Urothelium cell line (cell line): ENCODE measurements around the gene MPPED2.

Experiments
- DNase-seq: peaks from one replicate; pipeline ENCODE4 v3.0.0; 2011; ENCODE audit warnings: low spot score, mixed read lengths
- FAIRE-seq: peaks from 2 replicates; lab custom pipeline; 2011; peaks lifted over from hg19 to GRCh38; lab: Jason Lieb, UNC

The MPPED2 gene

DNA sequence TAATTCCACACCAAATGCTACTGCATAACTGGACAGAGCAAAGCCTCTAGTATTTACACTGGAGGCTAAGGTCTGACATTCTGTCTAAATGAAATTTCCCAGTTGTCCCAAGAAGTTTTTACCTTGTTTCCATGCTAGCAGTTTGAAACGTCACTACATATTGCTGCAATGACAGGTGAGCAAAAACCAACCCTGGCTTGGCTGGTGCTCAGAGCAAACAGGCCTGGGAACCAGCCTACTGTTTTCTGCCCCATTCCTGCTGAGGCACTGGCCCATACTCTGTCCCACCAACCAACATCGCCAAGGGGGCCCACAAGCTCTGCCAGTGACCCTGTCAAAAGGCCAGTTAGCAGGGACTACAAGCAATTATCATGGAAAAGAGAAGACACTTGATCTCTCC lies 131.1 kb downstream of the MPPED2 start:
- DNase-seq (no peak), FAIRE-seq (no peak)

DNA sequence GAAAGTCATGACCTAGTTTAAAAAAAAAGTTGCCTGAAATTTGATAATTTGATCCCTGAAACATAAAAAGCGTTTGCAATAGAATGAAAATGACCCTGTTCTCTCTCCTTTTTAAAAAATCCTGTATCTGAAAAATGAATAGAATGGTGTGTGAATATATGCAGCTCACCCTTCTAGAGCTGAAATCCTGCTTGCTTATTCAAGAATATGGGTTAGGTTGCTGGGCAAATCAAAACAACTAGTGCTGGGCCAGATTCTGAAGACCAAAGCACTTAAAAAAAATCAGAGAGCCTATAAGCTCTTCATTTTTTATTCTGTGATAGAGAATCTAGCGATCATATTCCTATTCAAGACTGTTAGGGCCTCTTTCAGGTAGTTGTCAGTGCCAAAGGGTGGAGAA lies 131.6 kb downstream of the MPPED2 start:
- FAIRE-seq (no peak), DNase-seq (no peak)

DNA sequence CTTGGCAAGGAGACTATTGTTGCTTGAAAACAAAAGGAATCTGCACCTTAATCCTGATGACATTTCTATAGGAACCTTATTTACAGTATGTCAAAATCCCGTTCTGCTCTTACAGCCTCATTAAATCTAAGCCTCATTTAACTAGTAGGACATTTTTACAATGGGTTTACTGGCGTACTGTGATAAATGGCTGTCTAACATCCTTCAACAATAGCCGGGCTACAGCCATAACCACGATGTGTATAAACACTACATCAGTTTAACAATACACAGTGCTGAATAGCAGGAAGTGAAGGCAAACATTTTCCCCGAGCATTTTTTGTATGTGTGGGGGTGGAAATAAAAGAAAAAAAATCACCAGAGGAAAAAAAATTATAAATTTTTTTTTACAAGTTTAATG lies 132.0 kb downstream of the MPPED2 start:
- FAIRE-seq, result no peak
- DNase-seq, result no peak

DNA sequence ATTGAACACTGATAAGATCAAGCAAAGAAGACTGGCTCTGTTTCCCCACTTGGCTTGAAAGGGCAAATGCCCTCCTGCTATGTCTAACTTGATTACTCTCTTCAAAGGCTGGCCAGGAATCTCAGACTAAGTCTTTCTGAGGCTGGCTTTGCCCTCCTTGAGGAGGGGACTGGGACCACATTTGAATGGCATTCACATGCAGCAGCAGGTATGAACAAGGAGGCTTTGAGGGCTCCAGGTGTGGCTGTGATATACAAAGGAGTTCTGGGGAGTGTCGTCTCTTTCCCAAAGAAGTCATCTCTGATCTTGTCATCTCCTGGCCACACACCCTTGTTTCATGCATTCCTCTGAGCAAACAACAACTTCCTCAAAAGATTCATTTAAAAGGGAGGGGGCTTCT lies 132.4 kb downstream of the MPPED2 start:
- FAIRE-seq, result no peak

DNA sequence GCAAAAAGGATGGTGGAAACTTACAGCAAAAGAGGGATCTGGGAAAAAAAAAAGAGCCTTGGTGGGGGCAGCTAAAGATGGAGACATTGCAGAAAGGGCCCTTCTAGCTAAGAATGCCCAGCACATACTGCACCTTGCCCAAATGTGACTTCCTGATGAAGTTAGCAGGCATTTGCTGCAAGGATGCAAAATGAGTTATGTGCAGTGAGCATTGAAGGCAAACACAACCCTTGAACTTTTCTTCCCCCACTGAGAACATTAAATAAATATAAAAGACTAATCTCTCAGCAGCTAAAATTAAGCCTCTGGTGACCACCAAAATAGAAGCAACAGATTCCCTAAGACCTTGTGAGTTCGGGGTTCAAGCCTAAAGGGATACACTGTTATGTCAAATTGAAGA lies 133.3 kb downstream of the MPPED2 start:
- DNase-seq, result no peak
- no peak for FAIRE-seq

More for the DNA sequence above, 132.4 kb downstream of the MPPED2 start:
- DNase-seq, result no peak

DNA sequence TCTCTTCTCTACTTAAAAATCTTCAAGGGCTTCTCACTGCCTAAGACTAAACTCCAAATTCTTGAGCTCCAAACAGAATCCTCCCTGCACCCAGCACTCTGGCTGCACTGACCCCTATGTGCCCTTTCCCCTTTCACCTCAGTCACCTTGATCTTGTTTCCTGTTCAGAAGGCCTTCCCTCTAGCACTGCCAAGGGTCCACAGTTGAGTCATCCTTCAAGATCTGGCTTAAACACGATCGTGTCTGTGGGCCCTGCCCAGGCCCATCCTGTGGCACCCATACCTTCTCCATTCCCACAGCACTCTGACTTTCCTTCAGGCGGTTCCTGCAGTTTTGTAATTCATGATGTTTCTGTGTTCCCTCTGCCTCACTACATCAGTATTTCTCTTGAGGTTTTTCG lies 134.0 kb downstream of the MPPED2 start:
- no peak for DNase-seq
- FAIRE-seq, result no peak

DNA sequence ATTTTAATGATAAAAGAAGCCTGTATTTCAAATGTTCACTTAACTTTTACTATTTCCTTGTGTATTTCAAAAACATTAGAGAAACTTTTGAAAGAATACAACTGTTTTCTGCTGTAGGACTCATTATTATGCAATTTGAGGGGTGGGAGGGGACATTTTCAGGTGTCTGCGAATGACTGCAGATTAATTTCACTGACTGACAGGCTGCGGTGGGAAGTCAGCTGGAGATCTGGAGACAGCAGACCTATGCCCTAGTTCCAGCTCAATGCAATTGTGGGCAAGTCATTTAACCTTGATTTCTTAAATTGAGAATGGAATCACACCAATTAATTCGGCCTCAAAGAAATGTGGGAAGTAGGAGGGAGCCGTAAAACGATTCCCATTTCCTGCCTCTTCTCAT lies 134.5 kb downstream of the MPPED2 start:
- FAIRE-seq, result no peak
- no peak for DNase-seq

DNA sequence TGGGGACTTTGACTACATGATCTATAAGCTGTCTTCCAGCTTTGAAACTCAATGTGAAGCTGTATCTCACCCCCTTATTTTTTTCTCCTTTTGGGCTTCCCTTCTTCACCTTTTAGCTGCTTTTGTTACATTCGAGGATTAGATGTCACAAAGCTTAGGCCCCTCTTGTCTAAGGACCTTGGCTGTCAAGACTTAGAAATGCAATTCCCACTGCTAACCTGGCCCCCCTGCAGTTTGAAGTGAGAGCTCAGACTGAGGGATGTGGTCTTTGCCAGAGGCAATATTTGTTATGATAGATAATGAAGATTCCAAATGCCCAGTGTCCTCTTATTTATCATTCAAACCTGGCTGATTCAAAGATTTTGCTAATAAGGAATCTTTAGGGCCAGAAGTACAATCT lies 135.0 kb downstream of the MPPED2 start:
- no peak for DNase-seq
- no peak for FAIRE-seq

DNA sequence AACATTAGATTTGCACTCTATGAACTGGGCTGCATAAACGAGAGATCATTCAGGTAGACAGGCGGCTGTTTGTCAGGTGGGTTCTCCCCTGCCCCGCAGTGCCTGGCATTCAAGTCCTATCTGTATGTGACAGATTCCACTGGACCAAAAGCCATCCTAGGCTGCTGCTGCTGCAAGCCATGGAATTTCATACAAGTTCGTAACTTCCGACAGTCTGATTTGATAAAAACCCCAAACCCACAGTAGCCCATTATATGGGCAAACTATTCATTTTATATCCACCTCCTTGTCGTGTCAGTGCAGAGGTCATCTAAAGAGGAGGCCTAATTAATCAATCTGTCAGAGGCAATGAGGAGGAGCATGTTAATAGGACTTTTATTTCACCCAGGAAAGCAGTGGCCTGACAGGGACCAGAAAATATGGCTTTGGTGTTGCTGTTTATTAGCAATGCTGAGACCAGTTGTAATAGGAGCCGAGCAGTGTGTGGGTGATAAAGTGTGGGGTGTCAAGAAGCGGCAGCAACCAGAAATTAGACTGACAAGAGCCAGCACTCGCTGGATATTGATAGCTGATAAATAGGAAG lies 139.0 kb downstream of the MPPED2 start:
- FAIRE-seq, result no peak
- DNase-seq, result no peak

DNA sequence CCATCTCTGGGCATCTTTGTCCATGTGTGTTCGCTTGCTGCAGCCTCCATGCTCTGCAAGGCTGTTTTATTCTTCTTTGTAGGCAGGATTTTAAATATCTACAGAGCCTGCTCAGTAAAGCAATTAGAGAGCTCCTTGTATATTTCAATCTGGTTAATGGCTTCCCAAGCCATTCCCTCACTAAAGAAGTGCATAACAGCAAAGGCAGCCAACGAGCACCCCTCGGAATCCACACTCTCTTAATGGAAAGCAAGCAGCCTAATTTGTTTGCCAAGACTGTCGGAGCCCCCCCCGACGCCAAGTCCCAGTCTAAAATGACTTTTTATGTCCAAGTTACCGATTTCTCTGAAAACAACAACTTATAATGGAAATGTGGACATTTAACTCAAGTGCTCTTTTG lies 139.6 kb downstream of the MPPED2 start:
- FAIRE-seq, result no peak
- DNase-seq, result no peak

DNA sequence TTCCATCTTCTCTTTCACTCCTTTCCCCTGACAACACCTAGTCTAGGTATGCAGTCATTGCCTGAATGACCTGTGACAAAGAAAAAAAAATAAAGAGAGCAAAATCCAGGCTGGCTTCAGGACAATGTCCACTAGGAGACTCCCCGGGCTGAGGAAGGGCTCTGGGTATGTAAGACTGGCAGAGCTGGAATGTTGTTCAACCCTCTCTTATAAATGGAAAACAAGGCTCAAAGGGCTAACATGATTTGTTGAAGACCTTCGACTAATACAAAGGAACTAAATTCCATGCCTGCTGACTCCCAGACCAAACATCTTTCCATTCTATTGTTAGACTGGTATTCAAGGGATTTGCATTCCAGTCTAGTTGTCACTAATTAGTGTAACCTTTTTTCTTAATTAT lies 141.1 kb downstream of the MPPED2 start:
- no peak for FAIRE-seq
- no peak for DNase-seq

DNA sequence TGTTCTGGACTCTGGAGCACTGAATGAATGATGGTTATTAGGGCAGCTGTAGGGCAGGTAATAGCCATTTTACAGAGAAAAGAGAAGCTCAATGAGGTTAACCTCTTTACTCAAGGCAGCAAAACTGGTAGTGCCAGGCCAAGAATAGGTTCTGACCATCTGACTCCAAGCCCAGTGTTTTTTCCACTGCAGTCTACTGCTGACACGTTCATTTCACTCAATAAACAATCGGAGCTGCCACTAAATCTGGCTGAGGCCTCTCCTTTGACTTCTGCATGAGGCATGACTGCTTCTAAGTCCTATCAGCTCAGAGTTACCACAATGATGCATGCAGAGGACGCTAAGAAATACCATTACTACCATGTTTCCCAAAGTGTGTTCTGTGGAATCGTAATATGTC lies 145.6 kb downstream of the MPPED2 start:
- DNase-seq (no peak), FAIRE-seq (no peak)

DNA sequence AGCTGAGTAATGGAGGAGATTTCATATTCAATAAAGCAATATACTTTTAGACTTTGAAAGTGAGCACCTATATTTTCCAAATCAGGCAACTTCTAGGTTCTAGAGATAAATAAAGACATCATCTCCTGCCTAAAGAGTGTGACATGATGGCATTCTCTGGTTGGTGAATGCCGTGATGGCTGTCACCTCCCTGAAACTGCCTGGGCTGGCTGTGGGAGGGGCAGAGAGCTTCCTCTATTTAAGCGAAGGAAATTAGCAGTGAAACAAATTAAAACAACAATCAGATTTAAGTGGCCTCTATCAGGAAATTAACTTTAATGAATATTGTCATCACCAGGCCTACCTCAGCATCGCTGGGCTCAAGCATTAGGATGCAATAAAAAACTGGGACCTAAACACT lies 149.4 kb downstream of the MPPED2 start:
- DNase-seq, result no peak
- FAIRE-seq, result no peak

DNA sequence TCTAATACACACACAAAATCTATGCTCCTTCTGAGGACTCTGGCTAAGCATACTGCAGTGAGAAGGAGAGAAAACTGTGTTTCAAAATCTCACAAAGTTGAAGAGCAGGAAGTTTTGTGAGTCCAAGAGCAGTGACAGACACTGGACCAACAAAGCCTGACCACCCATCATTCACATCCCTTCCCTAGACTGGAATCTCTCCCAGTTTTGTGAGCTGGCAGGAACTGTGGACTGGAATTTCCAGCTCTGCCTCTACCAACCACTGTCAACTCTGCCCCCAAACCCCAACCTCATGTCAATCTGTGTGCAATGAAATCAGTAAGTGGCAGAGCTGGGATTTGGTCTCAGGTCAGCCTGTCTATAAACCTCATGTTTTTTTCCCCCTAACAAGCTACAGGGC lies 150.7 kb downstream of the MPPED2 start:
- FAIRE-seq, result no peak
- no peak for DNase-seq

DNA sequence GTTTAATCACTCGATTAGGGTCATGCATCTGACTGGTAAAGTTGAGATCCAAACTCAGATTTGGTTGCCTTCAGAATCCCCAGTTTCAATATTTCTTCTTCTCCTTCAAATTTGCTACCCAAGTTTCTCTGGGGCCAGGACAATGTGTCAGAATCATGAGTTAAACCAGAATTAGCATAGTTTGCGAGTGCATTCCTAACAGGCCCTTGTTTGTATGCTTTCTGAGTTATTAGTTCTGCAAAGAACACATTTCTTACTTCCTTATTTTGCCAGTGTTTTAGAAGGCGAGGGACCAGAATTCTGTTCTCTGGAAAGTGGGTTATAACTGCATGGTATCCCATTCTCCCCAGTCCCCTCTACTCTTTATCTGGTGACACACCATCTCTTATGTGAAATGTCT lies 151.3 kb downstream of the MPPED2 start:
- DNase-seq, result no peak
- no peak for FAIRE-seq

DNA sequence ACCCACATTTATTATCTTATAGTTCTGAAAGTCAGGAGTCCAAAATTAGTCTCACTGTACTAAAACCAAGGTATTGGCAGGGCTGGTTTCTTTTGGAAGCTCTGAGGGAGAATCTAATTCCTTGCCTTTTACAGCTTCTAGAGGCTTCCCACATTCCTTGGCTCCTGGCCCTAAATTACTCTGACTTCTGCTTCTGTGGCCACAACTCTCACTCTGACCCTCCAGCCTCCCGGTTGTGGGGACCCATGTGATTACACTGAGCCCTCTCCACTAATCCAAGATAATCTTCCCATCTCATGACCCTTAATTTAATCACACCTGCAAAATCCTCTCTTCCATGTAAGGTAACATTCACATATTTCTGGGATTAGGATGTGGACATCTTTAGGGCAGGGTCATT lies 152.3 kb downstream of the MPPED2 start:
- no peak for DNase-seq

DNA sequence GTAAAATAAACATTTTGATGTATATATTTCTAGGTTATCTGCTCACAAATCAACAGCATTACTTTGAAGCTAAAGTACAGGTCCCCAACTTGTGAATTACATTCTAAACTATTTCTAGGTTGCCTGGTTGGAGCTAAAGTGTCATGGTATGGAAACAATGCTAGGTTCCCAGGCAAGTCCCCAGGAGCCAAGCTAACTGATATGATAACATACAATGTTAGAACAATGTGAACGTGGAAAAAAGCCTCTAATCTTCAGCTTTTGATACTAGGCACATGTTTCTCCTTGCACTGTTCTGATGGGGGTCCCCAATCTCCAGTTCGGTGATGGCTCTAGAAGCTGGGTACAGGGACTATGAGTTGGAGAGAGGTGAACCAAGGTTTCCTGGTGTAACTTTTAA lies 153.4 kb downstream of the MPPED2 start:
- DNase-seq (no peak), FAIRE-seq (no peak)

More for the DNA sequence above, 152.3 kb downstream of the MPPED2 start:
- FAIRE-seq, result no peak

DNA sequence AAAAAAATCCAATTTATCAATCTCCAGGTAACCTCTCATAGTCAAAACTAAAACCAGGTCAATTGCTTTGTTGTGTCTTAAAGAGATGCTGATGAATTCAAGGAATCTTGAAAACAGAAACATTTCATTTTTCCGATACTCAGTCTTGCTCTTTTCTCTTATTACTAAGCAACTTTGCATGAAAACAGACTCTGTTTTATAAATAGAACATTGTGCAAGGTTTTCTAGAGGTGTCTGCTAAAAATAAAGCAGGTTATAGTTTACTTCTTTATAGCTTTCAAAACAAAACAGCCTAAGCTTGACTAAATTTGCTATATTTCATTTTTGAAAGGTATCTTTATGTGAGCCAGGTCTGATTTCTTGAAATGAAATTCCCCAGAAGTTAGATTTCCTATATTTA lies 154.0 kb downstream of the MPPED2 start:
- DNase-seq, result no peak
- FAIRE-seq, result no peak

DNA sequence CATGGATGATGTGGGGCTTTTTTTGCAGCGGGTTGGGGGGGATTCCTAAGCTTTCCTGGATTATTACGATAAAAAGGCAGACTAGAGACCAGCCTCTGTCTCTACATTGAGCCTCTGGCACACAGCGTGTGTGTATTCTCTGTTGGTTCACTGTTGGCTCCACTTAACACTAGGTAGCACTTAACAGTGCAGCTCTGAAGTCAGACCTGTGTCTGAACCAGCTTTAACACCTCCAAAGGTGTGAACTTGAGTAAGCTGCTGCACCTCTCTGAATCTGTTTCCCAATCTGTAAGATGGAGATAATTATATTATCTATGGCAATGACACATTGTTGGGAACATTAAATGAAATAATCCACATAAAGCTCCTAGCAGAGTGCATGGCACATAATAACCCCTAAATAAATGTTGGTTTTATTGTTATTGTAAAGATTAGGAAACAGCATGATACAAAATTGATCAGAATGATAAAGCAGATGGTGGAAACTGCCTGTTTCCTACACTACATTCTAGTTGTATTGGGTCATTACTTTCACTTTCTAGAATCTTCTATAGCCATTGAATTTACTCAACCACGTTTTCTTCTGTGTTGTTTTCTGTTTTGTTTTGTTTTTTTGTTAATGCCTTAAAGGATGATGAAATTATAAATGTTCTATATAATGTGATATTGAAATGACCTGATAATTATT lies 154.9 kb downstream of the MPPED2 start:
- FAIRE-seq (no peak), DNase-seq (no peak)

DNA sequence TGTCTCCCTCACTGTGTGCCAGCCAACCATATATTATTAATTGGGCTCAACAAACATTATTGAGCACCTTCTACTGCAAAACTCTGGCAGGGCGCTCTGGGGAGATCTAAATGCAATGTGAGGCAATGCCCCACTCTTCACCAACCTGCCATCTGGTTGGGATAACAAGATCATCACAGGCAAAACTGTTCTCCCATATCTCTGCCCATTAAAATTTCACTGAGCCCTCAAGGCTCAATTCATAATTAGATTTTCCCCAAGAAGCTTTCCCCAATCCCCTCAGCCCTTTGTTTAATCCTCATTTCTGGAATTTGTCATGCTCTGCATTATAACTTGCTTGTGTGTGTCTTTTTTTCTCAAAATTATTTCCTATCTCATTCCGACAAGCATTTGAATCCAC lies 156.6 kb downstream of the MPPED2 start:
- DNase-seq, result no peak
- FAIRE-seq, result no peak

DNA sequence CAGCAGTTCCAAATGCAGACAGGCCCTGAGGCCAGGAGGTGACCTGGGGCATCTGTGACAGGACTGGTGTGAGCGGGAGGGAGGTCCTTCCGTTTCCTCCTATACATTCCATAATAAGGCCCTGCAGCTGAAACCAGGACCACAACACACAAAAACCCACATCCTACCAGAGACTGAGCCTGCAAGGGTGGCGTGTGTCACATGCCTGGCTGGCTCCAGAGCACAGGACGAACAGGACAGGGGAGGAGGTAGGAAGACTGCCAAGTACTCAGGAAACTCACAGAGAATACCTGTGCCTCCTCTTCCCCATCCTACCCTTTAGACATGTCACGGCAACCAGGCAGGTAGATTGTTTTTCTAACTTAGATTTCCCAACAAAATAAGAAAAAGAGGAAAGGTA lies 159.4 kb downstream of the MPPED2 start:
- DNase-seq (no peak), FAIRE-seq (no peak)

DNA sequence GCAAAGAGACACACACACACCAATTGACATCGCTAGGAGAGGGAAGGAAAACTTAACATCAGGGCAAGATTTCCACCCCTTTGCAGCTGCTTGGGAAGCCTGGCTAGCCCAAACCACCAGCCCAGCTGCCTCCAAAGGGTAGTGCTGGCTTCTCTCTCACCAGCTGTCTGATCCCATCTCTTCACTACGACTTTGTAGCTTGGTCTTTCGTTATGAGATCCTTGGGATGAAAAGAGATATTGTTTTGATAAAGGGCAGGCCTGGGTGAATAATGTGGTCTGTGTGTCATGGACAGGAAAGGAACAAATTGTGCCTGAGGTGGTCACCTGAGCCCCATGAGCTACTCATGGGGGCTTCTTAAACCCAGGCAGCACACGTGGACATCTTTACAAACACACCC lies 161.3 kb downstream of the MPPED2 start:
- no peak for FAIRE-seq

DNA sequence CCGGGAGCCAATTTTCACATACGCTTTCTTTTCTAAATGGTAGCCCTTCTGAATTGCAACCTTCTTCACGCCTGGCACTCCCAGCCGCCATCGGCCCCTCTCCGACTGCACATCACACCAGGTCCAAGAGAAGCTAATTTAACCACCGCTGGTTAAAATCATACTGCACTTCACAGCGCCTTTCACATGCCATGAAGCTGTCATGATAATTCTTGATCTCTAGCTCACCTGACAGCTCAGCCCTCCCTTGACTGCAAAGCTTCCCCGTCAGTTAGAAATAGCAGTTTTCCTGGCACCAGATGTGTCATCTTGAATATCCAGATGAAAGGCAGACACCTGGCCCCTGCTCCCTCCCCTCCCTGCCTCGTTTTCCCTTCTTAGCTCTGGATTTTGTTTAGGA lies 161.8 kb downstream of the MPPED2 start:
- DNase-seq, result no peak
- FAIRE-seq, result no peak

More for the DNA sequence above, 161.3 kb downstream of the MPPED2 start:
- DNase-seq, result no peak
